NCI-H2107 treated with DMSO at 0.1 percent for 48 hours (cell line): Measurements from ENCODE around the gene RRAD.
A peak's percentile ranks its signal among the peaks of the same experiment; 100 is the strongest.
"Not testable (repeated sequence)": the region's sequence is repeated elsewhere in the genome, so short reads cannot be mapped to it uniquely, and the experiment has no call there.

Experiments used
- DNase-seq: peaks from one replicate; lab custom pipeline; 2025; ENCODE audit not compliant: unreplicated experiment; lab: John Stamatoyannopoulos, UW

RRAD gene

DNA sequence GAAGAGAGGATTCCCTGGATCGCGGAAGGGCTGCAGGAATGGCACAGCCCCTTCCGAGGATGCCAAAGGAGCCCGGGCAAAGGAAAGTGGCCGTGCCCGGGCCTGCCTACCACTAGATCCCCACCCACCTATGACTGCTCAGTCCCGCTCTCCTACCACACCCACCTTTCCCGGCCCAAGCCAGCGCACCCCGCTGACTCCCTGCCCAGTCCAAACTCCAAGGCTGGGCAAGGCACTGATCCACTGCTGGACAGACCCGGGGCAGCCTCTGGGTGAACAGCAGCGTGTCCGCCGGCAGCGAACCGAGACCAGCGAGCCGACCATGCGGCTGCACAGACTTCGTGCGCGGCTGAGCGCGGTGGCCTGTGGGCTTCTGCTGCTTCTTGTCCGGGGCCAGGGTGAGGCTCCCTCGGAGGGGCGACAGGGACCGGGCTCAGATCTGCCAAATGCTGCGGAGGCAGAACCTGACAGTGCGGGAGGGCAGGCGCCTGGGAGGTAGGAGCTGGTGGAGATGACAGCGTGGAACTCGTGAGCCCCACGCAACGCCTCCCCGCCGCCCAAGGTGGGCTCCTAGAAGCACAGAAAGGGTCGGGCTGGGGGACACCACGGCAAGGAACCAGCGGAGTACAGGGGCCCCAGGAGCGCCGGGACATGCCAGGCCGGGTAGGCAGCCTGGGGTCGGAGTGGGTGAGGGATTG lies 10.1 kb upstream of the RRAD start, which contains the start of gene CES2:
TSS of gene CES2 (plus strand) at position 203 of the 698 bp plus-strand sequence. CDS start at position 323, 120 bp downstream.
- no peak for DNase-seq

DNA sequence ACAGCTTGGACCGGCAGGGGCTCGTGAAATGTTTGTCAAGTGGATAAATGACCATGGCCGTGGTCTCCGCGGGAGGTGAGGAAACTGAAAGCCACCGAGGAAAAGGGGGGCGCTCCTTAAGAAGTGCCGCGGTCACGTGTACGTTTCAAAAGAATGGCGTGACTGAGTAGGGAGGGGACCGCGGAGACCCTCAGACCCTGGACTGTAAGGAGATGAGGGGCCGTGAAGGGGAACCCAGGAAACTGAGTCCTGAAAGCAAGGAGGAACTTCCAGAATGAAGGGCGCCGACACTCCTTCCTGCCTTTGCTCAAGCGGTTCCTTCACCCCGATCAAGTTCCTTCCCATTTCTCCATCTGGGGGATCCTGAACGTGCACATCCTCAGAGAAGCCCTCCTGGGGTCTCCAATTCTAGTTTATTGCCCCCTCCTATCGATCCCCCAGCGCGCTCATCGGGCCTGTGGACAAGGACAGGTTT lies 9.5 kb upstream of the RRAD start:
- DNase-seq, result not testable (repeated sequence)

DNA sequence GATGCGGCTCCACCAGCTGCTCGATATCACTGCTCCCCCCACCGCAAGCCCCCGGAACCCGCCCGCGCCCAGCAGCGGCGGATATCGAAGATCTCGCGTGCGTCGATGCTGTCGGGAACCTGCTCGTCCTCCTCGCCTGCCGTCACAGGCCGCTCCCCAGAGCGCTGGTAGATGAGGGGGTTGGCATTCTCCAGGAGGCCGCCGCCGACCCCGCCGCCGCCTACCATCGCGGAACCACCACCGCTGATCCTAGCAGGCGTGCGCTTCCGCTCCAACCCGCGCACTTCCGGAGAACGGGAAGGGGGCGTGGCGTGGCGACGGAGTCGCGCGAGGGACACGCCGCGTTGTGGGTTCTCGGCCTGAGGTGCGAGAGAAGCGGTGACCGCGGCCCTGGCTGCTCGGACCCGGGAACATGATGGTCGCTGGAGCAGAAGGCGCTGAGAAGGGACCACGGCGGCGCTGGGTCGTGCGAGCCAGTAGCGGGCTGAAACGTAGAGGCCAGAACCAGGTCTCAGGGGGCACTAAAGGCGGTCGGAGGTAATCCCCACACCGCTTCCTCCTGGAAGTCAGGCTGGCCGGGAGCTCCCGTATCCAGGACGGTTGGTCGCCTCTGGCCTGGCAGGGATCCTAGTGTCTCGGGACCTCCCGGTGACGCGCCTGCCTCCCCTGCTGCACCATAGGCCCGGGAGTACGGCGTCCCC lies 9.0 kb upstream of the RRAD start, which contains the start of gene CIAO2B:
TSS of gene CIAO2B (minus strand) at position 265 of the 701 bp plus-strand sequence. CDS start at position 227, 38 bp downstream.
- DNase-seq, result peak; percentile 28

DNA sequence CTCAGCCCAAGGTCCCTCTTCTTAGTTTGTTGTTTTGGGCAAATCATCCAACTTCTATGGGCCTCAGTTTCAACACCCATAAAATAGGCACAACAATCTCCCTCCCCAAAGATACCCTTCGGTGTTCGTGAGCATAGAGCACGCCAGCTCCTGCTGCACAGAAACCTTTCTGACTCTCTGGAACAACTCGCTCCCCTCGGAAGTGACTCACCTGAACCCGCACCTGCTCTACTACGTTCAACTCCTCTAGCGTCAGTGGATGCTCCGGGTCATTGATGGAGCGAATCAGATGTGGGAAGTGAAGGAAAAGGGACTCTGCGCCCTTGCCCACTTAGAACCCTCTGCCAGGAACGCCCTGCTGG lies 8.4 kb upstream of the RRAD start:
- no peak for DNase-seq

DNA sequence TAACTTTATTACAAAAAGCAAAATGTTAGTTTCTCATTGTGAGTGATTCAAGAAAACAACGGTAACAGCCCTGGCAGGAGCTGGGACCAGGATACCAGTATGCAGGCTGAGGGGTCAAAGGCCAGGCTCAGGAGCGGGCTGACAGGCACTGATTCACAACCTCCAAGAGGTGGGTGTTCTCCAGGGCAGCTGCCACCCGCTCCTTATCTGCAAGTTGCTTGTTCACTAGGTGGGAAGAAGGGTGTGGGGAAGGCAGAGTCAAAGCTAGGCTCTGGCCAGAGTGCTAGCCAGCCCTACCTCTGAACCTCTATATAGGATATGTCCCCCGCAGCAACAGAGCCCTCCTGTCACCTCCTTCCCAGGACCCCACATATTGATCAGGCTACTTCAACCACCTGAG lies 6.7 kb upstream of the RRAD start:
- no peak for DNase-seq

DNA sequence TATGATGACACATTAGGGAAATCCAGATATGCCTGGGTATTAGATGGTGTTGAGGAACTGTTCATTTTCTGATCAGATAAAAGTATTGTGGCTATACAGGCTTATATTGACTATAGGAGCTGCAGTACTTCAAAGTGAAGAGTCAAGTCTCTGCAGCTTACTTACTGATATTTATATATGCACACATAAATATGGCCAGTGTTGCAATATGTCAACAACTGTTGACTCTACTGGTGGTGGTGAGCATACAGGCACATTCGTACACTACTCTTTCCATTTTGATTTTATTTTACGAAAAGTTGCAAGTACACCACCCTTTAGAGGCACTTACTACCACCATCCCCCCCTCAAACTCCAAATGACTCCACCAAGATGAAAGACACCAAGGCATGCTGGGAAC lies 6.3 kb upstream of the RRAD start:
- DNase-seq, result no peak

DNA sequence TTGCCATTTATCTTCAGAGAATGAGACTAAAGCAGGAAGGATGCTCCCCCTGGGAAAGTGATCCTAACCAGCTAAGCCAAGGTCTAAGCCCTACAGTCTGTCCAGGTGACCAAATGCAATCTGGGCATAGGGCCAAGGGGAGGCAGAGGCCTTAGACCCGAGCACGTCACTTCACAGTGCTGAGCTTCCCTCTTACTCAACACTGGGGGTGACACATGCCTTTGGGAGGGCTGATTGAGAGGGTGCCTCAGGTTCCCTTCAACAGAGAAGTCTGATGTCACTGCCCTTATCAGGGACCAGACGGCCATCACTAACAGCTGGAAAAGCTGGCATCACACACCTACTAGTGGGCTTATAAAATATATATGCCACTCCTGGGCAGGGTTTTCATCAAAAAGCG lies 4.9 kb upstream of the RRAD start:
- DNase-seq, result no peak

DNA sequence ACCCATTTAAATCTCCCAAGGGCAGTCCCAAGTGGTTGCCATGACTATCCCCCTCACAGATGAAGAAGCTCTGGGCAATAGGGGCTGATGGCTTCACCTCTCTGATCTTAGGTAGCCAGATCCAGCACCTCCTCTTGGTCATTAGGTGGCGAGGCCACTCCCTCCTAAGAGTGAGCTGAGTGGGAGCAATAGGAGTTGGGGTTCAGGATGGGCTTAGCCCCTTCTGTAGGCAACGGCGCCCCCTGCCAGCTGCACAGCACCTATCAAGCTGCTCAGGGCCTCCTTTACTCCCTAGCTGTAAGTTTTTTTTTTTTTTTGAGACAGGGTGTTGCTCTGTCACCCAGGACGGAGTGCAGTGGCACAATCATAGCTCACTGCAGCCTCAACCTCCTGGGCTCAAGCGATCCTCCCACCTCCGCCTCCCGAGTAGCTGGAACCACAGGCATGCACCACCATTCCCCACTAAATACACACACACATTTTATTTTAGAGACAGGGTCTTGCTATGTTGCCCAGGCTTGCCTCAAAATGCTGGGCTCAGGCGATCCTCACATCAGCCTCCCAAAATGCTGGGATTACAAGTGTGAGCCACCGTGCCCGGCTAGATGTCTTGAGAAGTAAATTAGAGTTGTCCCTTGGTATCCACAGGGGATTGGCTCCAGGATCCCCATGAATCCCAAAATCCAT lies 3.5 kb upstream of the RRAD start:
- no peak for DNase-seq

DNA sequence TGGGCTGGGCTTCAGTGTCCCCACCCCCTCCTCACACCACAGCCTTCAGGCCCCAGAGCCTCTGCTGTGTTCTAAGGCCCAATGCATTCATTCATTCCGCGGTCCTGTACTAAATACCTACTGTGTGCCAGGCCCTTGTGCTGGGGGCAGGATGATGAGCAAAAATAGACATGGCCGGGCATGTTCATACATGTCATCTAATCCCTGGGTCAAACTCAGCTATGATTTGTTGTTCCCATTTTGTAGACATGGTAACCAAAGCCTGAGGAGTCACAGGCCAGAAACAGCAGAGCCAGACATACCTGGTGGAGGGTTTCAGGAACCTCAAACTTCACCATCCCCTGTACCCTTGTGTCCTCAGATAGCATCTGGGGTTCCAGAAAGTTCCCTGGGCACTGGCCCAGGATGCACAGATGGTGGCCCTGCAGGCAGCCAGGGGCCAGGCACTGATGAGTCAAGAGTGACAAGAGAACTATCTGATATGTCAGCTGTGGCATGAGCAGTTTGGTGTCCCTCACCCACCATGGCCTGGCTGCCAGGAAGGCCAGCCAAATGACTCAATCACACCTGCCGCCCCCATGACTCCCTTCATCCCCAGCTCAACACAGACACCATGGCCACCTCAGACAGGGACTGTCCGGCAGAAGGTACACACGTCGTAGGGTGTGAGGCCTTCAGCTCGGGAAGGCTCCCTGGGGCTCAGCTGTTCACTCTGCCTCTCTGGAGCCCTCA lies 2.7 kb upstream of the RRAD start:
- no peak for DNase-seq

DNA sequence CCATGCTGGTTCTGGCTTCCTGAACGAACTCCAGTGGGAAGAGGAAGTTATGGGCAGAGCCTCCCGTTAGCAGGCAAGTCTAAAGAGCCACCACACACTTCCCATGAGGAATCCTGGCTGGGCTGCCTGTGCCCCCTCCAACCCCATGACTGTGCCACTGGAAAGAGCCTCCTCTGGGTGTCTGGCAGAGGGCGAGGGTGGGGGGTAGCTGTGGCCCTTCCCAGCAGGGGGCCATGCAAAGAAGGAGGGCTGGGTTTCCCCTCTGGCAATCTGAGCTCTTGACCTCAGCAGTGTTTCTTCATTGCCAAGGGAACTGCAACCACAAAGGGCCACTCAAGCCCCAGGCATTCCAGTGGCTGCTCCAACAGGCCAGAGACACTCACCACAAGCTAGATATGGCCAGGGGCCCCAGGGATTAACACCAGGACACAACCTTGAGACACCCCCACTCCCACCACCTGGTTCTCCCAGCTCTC lies 1.7 kb upstream of the RRAD start:
- peak; percentile 46 for DNase-seq

DNA sequence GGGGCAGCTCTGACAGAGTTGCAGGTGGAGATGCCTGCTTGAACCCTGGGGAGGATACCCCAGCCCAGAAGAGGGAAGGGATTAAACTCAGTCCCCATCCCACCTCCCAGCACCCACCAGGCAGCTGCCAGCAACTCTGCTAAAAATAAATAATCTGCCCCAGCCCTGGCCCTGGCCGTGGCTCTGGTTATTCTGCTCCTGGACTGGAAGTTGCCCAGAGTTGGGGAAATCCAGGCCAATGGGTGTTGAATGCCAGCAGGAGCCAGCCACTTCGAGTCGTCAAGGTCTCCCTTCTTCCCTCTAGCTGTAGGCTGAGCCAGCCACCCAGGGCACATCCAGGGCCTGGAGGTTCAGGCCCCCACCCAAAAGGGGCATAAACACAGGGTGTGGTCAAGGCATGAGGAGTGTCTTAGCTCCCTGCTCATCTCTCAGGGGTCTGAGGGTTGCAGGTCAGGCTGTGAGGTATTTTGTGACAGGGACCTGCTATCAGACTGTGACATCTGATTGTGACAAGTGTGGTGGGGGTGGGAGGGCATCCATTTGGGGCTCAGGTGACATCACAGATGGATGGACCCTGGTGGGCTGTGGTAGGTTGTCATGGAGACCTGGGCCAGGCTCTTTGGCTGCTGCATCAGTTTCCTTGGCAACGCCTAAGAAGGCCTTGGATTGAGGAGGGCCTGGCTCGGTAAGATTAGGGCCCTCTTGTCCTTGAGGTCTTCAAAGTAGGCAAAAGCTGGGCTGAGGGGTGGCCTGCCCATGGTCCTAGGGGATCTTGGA lies 1.0 kb upstream of the RRAD start:
- no peak for DNase-seq

DNA sequence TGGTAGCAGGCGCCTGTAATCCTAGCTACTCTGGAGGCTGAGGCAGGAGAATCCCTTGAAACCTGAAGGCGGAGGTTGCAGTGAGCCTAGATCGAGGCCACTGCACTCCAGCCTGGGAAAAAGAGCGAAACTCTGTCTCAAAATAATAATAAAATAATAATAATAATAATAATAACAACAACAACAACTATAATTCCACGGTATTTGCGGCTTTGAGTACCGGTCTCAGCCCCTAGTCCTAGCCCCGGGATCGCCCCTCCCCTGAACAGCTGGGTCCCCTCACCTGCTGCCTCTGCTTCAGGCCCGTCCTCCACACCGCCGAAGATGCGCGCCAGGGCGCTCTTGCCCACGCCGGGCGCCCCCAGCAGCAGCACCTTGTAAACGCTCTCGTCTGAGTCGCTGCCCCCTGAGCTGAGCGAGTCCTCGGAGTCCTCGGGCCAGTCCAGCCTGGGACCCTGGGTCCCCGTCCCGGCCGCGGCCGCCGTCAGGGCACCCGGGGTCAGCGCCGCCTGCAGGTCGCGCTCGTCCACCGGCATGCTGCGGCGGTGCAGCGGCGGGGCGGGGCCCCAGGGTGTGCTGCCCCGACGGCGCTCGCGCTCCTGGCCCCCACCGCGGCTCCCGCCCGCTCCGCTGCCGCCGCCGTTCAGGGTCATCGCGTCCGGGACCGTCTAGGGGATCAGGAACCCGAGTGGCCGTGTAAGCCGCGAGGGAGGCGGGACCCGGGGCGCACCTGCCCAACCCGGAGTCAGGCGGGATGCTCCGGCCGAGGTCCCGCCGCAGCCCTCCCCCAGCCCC lies 611 bp downstream of the RRAD start:
- DNase-seq, result no peak

DNA sequence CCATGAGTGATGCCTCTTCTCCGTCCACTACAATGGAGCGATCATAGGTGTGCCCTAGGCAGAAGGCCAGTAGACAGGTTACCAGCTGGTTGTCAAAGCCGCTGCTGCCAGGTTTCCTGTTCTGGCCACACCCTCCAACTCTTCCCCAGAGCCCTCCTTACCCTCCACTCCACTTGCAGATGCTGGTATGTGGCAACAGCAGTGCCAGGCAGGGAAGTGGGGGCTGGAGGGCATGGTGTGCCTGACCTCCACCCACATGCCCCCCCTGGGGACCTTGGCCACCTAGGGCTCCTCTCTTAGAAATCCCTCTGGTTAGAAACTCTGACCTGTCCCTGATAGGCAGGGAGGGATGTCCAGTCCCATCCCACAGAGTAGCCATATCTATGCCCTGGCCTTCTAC lies 1.5 kb downstream of the RRAD start:
- no peak for DNase-seq

DNA sequence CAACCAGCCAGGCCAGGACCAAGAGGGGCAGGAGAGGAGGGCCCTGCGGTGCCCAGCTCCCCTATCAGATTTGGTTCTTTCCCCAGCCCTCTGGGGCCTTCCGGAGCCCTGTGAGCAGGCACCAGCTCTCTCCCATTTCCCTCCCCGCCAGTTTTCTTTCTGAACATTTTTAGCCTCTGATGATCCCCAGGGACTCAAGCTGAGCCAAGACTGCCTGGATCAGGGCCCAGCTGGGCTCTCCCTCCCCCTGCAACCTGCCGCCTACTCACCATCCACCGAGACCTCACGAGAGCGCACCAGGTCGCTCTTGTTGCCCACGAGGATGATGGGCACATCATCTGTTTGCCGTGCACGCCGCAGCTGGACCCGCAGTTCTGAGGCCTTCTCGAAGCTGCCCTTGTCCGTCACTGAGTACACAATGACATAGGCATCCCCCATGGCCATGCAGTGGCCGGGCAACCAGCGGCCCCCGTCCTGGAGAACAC lies 2.0 kb downstream of the RRAD start:
- peak; percentile 80 for DNase-seq

DNA sequence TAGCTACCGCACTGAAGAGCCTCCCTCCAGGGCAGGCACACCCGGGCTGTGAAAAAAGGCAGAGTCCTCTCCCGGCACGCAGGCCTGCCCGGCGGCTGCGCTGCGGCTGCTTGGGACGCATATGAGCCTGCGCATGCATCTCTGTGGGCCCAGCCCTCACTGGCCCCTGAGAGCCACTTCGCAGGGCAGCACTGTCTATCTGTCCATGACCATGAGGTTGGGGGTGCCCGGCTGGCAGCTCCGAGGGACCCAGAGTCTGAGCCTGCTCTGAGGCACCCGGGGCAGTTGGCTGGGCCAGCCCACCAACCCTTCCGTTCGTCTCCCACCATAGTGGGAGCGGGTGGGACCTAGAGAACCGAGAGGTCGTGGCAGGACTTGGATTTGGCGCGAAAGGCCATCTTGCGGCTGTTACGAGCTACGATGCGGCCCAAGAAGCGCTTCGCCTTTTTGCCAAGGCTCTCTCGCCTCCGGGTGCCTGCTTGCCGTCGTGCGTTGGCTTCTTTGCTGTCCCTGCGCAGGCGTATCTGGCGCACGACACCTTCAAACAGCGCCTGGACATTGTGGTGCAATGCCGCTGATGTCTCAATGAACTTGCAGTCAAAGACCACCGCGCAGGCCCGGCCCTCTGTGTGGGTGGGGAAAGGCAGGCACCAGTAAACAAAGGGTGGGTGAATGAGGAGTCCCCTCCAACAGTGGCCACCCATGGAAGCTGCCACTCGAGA lies 3.4 kb downstream of the RRAD start:
- no peak for DNase-seq

DNA sequence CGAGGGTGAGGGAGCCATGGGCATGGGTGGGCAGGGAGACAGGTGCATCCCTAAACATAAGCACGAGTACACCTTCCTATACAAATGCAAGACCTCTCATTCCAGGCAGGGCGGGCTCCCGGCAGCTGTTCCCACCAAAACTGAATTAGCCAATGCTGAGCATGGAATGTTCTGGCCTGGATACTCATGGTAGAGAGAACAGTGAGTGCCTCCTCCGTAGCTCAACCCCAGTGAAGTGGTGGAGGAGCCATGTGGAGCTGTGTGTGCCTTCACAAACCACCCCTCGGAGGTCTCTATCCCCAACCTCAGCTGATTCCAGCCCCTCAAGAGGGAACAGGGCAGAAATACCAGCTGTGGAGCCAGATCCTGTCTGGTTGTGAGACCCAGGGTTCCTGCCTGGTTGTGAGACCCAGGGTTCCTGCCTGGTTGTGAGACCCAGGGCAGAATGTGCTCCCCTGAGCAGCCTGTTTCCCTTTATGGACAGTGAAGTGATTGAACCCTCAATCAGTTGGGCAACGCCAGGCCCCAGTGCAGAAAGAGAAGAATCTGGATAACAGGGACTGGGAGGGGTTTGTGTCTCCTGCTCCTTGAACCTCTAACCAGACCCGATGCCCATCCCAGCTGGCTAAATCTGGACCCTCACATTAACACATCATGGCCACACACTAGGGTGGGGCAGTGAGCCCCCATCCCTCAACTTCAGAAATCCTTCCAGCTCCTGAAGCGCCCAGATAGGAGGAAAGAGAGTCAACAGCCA lies 4.2 kb downstream of the RRAD start:
- DNase-seq, result no peak

DNA sequence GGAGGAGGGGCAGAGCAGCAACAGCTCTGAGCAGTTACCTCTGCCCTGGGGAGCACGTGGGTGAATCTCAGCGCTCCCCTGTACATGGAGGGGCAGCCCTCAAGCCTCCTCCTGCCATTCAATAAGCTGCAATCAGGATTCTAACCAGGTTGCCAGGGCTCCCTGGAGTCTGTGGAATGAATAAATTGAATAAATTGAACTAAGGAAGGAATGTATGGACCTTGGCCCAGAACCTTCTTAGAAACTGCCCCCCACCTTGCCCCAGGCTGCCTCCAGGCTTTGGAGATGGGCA lies 5.1 kb downstream of the RRAD start:
- no peak for DNase-seq

DNA sequence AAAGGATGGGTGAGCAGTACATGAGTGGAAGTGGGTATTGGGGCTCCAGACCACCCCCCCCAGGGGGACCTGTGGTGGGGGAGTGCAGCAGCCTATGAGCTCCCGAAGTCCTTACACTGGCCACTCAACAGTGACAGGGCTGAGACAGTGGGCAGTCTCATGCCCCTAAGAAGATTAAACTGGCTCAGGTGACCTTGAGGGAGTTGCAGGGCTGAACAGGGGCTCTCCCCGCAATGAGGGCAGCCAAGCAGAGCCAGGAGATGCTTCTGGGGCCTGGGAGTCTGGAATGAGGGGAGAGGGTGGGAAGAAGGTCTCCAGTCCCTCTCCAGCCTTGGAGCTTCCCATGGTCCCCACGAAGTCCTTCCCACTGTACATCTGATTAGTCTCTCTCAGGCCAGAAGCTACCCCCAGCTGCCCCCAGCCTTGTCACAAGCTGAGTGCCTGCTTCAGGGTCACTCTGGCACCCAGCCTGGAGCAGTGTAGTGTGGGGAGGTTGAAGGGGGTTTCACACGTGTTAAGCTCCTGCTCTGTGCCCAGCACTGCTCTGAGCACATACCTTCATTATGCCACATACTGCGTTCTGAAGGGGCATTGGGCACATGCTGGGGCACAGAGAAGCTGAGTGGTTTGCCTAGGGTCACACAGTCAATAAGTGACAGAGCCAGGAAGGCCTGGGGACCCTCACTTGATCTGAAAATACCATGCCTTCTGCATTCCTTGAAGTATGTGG lies 5.6 kb downstream of the RRAD start:
- no peak for DNase-seq
